Central memory CD4-positive, alpha-beta T cell (primary cell): Measurements from ENCODE around the gene SLC30A9.

Source experiments
- DNase-seq: peaks from one replicate; pipeline ENCODE4 v3.0.0; 2022

The SLC30A9 gene

GRCh38 chr4:42008011-42008786 is 17.9 kb downstream of the SLC30A9 start:
- DNase-seq: no peak

GRCh38 chr4:42015438-42015837 is 25.1 kb downstream of the SLC30A9 start:
- DNase-seq: no peak

GRCh38 chr4:42018451-42018850 is 28.1 kb downstream of the SLC30A9 start:
- no peak for DNase-seq

- DNase-seq: no peak
Measured at GRCh38 chr4:42048394-42048793, 58.1 kb downstream of the SLC30A9 start.

GRCh38 chr4:42050516-42051249 is 60.4 kb downstream of the SLC30A9 start:
- DNase-seq: no peak

- DNase-seq: no peak
Measured at GRCh38 chr4:42066402-42066801, 76.1 kb downstream of the SLC30A9 start.

GRCh38 chr4:42067264-42067663 is 76.9 kb downstream of the SLC30A9 start:
- no peak for DNase-seq

- no peak for DNase-seq
Measured at GRCh38 chr4:42070463-42070862, 80.1 kb downstream of the SLC30A9 start.

GRCh38 chr4:42074294-42074693 is 84.0 kb downstream of the SLC30A9 start:
- DNase-seq: no peak

GRCh38 chr4:42078184-42078801 is 88.0 kb downstream of the SLC30A9 start:
- DNase-seq: no peak

- no peak for DNase-seq
Measured at GRCh38 chr4:42080306-42080705, 90.0 kb downstream of the SLC30A9 start.

- DNase-seq: no peak
Measured at GRCh38 chr4:42083816-42084215, 93.5 kb downstream of the SLC30A9 start.

- no peak for DNase-seq
Measured at GRCh38 chr4:42088386-42088785, 98.1 kb downstream of the SLC30A9 start.

GRCh38 chr4:42101446-42101975 is 111.2 kb downstream of the SLC30A9 start:
- no peak for DNase-seq

GRCh38 chr4:42104521-42104920 is 114.2 kb downstream of the SLC30A9 start:
- DNase-seq: no peak

GRCh38 chr4:42112846-42113245 is 122.5 kb downstream of the SLC30A9 start:
- no peak for DNase-seq

GRCh38 chr4:42119886-42120285 is 129.6 kb downstream of the SLC30A9 start:
- DNase-seq: no peak

- DNase-seq: no peak
Measured at GRCh38 chr4:42122237-42122636, 131.9 kb downstream of the SLC30A9 start.

- DNase-seq: no peak
Measured at GRCh38 chr4:42123071-42123644, 132.8 kb downstream of the SLC30A9 start.

- no peak for DNase-seq
Measured at GRCh38 chr4:42132099-42132498, 141.8 kb downstream of the SLC30A9 start.

GRCh38 chr4:42133006-42133405 is 142.7 kb downstream of the SLC30A9 start:
- no peak for DNase-seq

- DNase-seq: no peak
Measured at GRCh38 chr4:42136371-42136770, 146.0 kb downstream of the SLC30A9 start.
